Adrenal gland (tissue), 12 donors: ENCODE measurements around the gene KCND2. TPM values are rescaled to one million over a fixed set of nuclear protein-coding genes. Genes with fewer than 3 reads are reported as not detected.
"Not testable (repeated sequence)": the region's sequence is repeated elsewhere in the genome, so short reads cannot be mapped to it uniquely, and the experiment has no call there.

Experiments used
- DNase-seq, 7 donors: peaks; one replicate each; pipeline ENCODE4 v3.0.0-alpha.2; 2019 to 2020
- H3K27ac ChIP-seq, 5 donors: fragments of 200-600 bp; sonication (generic) in 4 of 5; 1 replicate in 3 of 5; 2 replicates in 2 of 5; pipeline versions ENCODE4 v1.5.1 to v1.8.0; 2016 to 2020; ENCODE audit warnings: mild to moderate bottlenecking in 1 of 5
- H3K27me3 ChIP-seq: fragments of 200-600 bp; 2 replicates; pipeline ENCODE4 v1.8.0; 2021
- H3K36me3 ChIP-seq, 2 donors: fragments of 200-600 bp; replicated peaks in 1 of 2; 1 replicate in 1 of 2; 2 replicates in 1 of 2; pipeline versions ENCODE4 v1.5.1 to v1.8.0; 2018 to 2022
- H3K4me1 ChIP-seq, 2 donors: fragments of 200-600 bp; replicated peaks in 1 of 2; 1 replicate in 1 of 2; 2 replicates in 1 of 2; pipeline versions ENCODE4 v1.5.1 to v1.8.0; 2018 to 2021
- H3K4me3 ChIP-seq, 4 donors: fragments of 200-600 bp; sonication (generic) in 3 of 4; one replicate each; pipeline ENCODE4 v1.5.1; 2016 to 2018
- H3K9me3 ChIP-seq, 3 donors: fragments of 200-600 bp; sonication (generic) in 1 of 3; replicated peaks in 1 of 3; 1 replicate in 2 of 3; 2 replicates in 1 of 3; pipeline versions ENCODE4 v1.5.1 to v1.8.0; 2016 to 2021
- CTCF ChIP-seq, 6 experiments: fragments of 450-650 bp in 4 of 6; fragments of 200-600 bp in 2 of 6; sonication (generic) in 1 of 6; IDR thresholded peaks; 1 replicate in 5 of 6; 2 replicates in 1 of 6; pipeline versions ENCODE4 v1.5.1 to v1.8.0; 2016 to 2021; ENCODE audit warnings: antibody characterized with exemption in 6 of 6, mild to moderate bottlenecking in 2 of 6, moderate library complexity in 1 of 6
- POLR2A ChIP-seq, 2 donors: fragments of 450-650 bp; IDR thresholded peaks; one replicate each; pipeline ENCODE4 v1.6.1; 2017; ENCODE audit warnings: antibody characterized with exemption in 2 of 2, mild to moderate bottlenecking in 2 of 2, moderate library complexity in 1 of 2
- WGBS, 4 donors: extraction: QIAGEN DNeasy Blood & Tissue Kit in 2 of 4; methylation state at CpG; one replicate each; pipeline versions ENCODE4 v1.1.5 to v1.1.7; 2013 to 2017; 5-methylcytosine and 5-hydroxymethylcytosine counted together
- intact Hi-C, 2 donors: fragments of 100-400 bp; cut with DNase I; formaldehyde crosslinking; loops; one replicate each; pipeline versions ENCODE4 v1.14.1 to v1.15.0; 2022 to 2023
- polyA plus RNA-seq, 3 donors: library from polyadenylated mRNA; stranded (reverse); fragments of 200-250 nt in 2 of 3; fragments of 350-450 nt in 1 of 3; fragmentation: Illumina TruSeq in 1 of 3; extraction: RNeasy Lipid Tissue Mini Kit (QIAGEN cat#74804) in 1 of 3; gene quantifications; one replicate each; pipeline ENCODE4 v1.2.3, GENCODE V29; 2013 to 2014
- total RNA-seq, 9 donors: library from RNA; depleted of rRNA in 4 of 9; stranded (reverse); fragments of >200 nt in 4 of 9; fragments of 120-200 nt in 1 of 9; fragmentation: NEBNext Ultra II Directional in 1 of 9; extraction: Animal tissue kit (Norgen Biotek cat#: 25700) in 1 of 9; gene quantifications; one replicate each; pipeline versions ENCODE4 v1.1.0 to v1.2.4, GENCODE V29; 2013 to 2023
- donor health status: healthy with polysubstance abuse.
- donor health status: Bipolar disorder and iron deficiency.
- donor health status: DM: yes; HTN: yes; CAD: no.
- donor health status: DM: no; HTN: no; CAD: no.
- donor health status: DM: no; HTN: no; CAD: no.
- donor health status: DM: yes; HTN: yes; CAD: no.

The KCND2 gene
- total and polyA plus RNA-seq, 12 donors, result 0.24 to 3.0 (median 0.81) TPM

- no peaks in the 10 kb centered on the region for H3K4me1 ChIP-seq
- no peaks in the 10 kb centered on the region for H3K27me3 ChIP-seq
- WGBS, 4 donors, result 41 to 58% (median 47%) methylated on average over 1 of the region's 1 CpG
- intact Hi-C loops, result no loop called here
- no peak for DNase-seq
- no peaks in the 10 kb centered on the region for H3K9me3 ChIP-seq
- H3K4me3 ChIP-seq, result no peak overlapping the region
- TF ChIP-seq POLR2A (IDR thresholded peaks at IDR 0.05), result no peak
- TF ChIP-seq CTCF (IDR thresholded peaks at IDR 0.05), result no peak
- no peak overlapping the region for H3K27ac ChIP-seq
- no peaks in the 10 kb centered on the region for H3K36me3 ChIP-seq
These were observed 291.2 kb downstream of the KCND2 start for GRCh38 chr7:120564145-120564544.

GRCh38 chr7:120567204-120567603 is 294.2 kb downstream of the KCND2 start:
- H3K27me3 ChIP-seq, result no peaks in the 10 kb centered on the region
- no peak for DNase-seq
- no peak overlapping the region for H3K27ac ChIP-seq
- intact Hi-C loops, result no loop called here
- H3K36me3 ChIP-seq, result no peaks in the 10 kb centered on the region
- H3K4me1 ChIP-seq, result no peaks in the 10 kb centered on the region
- H3K9me3 ChIP-seq, result no peaks in the 10 kb centered on the region
- TF ChIP-seq POLR2A (IDR thresholded peaks at IDR 0.05) (no peak), CTCF (IDR thresholded peaks at IDR 0.05) (no peak)
- H3K4me3 ChIP-seq, result no peak overlapping the region

- intact Hi-C loops, H3K27ac ChIP-seq, H3K36me3 ChIP-seq, H3K9me3 ChIP-seq, DNase-seq, H3K27me3 ChIP-seq, H3K4me1 ChIP-seq, H3K4me3 ChIP-seq: not testable (repeated sequence)
- 80 to 88% (median 86%) methylated on average over 4 of the region's 4 CpGs for WGBS, 4 donors
These were observed 305.7 kb downstream of the KCND2 start for GRCh38 chr7:120578657-120579056.

GRCh38 chr7:120582916-120583315 is 309.9 kb downstream of the KCND2 start:
- no peak overlapping the region for H3K4me3 ChIP-seq
- H3K36me3 ChIP-seq, result no peaks in the 10 kb centered on the region
- intact Hi-C loops, result no loop called here
- 81 to 90% (median 83%) methylated on average over 4 of the region's 4 CpGs for WGBS, 4 donors
- no peaks in the 10 kb centered on the region for H3K4me1 ChIP-seq
- DNase-seq, result no peak
- H3K27me3 ChIP-seq, result no peaks in the 10 kb centered on the region
- H3K9me3 ChIP-seq, result no peaks in the 10 kb centered on the region
- TF ChIP-seq POLR2A (IDR thresholded peaks at IDR 0.05), result no peak
- no peak for TF ChIP-seq CTCF (IDR thresholded peaks at IDR 0.05)
- no peak overlapping the region for H3K27ac ChIP-seq

GRCh38 chr7:120583899-120584586 is 311.1 kb downstream of the KCND2 start:
- WGBS, 4 donors, result 67 to 77% (median 71%) methylated on average over 4 of the region's 4 CpGs
- DNase-seq, result no peak
- H3K36me3 ChIP-seq, result no peaks in the 10 kb centered on the region
- no peaks in the 10 kb centered on the region for H3K9me3 ChIP-seq
- TF ChIP-seq POLR2A (IDR thresholded peaks at IDR 0.05) (no peak), CTCF (IDR thresholded peaks at IDR 0.05) (no peak)
- H3K27me3 ChIP-seq, result no peaks in the 10 kb centered on the region
- intact Hi-C loops, result no loop called here
- no peak overlapping the region for H3K4me3 ChIP-seq
- no peak overlapping the region for H3K27ac ChIP-seq
- no peaks in the 10 kb centered on the region for H3K4me1 ChIP-seq
